HG02981 (cell line): ENCODE data around the gene NCKAP1.
"Not testable (repeated sequence)": the region's sequence is repeated elsewhere in the genome, so short reads cannot be mapped to it uniquely, and the experiment has no call there.

ENCODE experiments used
- ATAC-seq: cut with Tn5 transposase; IDR thresholded peaks from one replicate; pipeline ENCODE4 v1.9.1; 2021; ENCODE audit warnings: mild to moderate bottlenecking, moderate library complexity; ENCODE audit not compliant: unreplicated experiment

NCKAP1 gene

DNA sequence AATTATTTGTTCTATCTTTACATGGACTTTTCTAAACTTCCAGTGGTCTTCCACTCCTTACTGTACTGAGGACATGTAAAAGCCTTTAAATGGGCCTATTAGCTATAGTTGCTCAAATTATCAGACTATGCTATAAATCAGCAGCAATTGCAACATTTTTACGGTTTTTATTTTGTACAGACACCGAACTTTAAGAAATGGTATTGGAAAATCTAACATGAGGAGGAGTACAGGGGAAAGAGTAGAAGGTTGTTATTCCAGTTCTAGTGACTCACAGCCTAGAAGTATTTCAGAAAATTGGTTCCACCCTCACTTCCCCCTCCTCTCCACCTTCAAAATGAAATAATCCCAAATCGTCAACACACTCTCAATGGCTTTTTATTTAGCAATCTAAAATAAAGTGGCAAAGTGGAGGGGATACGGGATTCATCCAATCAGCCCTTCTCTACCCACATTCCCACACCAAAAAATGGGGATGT is 1.1 kb downstream of the NCKAP1 start:
- ATAC-seq = no peak

DNA sequence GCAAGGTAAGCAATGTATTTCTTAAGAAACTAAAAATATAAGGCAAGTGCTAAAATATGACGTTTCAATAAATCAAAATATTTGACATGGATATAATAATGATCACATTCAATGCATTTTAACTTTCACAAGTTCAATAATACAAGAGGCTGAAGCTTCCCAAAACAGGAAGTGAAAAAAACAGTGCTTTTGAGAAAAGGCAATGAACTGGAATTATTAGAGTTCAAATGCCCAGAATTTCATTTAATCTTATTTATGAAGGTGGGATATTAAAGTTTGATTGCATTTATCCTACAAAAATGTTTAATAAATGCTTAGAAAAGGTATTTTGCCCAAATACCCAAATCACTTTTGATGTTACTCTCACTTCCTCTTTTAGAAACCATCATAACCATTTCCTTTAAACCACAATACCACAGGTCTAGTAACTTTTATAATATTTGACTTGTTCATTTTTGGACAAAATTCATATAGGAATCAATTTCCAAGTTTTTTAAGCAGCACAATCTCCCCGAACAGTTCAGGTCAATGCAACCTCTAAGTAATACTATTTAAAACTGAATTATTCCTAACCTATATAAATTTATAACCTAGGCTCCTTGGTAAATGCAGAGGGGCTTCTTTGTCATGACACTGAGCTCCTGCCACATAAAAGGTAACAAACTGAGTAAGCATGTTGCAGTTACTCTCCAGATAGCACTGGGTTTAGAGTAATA is 2.1 kb downstream of the NCKAP1 start:
- ATAC-seq = peak; percentile 51

DNA sequence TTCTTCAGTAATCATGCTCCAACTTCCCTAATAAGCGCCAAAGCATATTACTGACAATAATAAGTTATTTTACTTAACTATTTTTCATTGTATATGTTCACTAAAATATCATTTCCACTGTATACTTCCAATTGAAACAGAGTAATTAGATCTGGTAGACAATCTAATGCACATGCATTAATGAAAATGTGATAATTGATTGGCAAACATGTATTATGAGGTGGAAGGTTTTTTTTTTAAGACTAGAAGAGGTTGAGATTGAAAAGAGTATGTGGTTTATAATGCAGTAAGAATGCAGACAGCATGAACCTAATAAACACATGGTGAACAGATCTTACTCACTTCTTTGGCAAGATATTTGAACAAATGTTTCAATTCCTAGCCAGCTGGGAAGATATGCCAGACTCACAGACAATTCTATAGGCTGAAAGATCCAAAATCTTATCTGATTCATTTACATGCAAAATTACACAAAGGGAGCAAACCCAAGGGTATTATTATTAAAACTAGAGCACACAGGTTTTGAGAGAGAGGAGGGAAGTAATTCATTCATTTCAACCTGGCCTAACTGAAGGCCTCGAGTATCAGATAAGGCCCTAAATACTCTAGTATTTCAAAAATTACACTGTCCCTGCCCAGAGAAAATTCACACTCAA is 2.8 kb downstream of the NCKAP1 start:
- ATAC-seq = no peak

DNA sequence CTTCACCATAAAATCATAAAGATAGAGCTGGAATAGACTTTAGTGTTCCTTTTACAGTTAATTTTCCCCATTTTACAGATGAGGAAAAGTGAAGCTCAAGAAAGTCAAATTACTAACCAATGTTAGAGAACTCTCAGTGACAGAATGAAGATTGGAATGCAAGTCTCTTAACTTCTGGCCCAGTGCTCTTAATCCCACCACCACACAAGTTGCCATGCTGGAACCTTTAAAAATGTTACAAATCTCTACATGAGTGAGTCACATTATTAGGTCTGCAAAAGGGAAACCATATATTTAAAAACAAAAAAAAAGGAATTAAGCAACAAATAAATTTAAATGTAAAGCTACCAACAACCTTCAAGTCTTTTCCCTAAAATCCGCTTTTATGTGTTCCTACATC is 3.5 kb downstream of the NCKAP1 start:
- no peak for ATAC-seq

DNA sequence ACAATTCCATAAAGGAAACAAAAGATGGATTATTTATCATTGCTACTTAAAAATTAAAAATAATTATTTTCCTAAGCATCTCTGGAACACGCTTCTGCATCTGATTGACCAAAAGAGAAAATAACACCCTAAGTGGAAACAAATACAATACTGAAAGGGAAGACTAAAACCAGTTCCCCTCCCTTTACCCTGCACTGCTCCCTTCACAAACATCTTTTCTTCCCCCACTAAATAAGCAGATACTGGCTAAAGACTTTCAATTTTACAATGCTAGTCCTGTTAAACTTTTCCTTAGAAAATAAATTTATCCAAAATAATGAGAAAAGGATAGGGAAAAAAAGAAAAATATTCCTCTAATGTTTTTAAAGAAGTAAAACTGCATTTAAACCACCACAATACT is 4.3 kb downstream of the NCKAP1 start:
- ATAC-seq = no peak

DNA sequence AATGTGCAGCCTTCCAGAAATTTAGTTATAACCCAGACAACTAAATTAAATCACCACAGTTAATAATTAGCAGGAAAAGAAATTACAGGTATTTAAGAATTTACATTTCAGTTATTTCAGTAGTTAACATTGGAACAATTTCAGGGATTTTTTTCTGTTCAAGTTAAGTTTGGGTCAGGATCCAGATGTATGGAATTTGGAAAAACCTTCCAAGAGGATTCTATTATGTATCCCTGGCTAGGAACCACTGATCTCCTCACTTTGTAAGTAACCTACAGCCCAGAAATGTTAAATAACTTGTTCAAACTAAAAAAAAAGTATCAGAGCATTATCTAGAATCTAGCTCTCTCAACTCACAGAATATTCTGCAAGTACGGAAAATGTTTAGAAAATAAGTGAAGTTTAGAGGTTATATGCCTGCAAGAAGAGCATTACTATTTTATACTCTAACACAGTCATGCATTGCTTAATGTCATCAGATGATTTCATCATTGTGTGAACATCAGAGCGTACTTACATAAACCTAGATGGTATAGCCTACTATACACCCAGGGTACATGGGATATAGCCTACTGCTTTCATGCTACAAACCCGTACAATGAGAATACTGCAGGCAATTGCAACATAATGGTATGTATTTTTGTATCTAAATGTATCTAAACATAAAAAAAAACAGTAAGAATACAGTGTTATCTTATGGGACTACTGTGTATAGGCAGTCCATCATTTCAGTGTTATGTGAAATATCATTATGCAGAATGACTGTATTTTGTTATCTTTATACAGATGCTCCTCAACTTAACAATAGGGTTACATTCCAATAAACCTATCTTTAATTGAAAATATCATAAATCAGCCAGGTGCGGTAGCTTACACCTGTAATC is 6.1 kb downstream of the NCKAP1 start:
- ATAC-seq = no peak

DNA sequence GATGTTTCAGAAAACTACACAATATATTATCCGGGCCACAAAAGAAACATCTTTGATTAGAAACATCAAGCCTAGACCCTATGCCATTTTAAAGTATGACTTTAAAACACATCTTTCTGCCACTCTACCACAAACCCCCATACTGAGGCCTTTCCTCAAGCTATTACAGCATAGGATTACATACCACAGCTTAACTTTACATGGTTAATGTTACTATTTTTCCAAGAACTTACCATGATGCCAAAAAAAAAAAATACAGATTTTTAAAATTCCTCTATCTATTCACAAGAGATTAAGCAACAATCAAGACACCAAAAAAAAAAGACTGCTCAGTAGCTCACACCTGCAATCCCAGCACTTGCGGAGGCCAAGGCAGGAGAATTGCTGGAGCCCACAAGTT is 9.0 kb downstream of the NCKAP1 start:
- ATAC-seq = no peak

DNA sequence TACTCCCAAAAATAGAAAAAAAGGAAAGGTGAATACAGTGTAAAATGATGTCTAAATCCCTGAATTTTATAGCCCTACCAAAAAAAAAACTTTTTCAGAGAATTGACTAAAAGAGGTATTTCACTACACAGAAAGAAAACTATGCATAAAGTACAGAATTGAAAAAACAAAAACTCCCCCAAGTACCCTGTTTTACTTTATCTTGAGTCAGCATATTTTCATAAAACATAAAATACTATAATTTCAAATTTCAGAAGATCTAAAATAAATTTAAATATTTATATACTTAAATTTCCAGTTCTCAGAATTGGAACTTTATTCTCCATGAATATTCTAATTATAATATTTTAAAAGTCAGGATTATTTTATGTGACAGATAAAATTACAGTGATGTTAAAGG is 10.1 kb downstream of the NCKAP1 start:
- no peak for ATAC-seq

DNA sequence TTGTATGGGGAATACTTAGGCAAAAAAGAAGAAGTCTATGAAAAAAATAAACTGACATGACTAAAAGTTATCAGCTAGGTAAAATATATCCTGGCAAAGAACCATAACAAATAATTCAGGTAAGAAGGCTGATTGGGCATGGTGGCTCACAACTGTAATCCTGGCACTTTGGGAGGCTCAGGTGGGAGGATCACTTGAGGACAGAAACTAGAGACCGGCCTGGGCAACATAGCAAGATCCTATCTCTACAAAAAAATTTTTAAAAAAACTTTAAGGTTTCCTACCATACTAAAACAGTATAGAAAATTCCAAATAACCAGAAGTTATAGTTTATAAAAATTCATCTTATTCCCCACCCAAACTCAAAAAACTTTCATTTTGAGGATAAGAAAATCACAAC is 10.8 kb downstream of the NCKAP1 start:
- no peak for ATAC-seq

DNA sequence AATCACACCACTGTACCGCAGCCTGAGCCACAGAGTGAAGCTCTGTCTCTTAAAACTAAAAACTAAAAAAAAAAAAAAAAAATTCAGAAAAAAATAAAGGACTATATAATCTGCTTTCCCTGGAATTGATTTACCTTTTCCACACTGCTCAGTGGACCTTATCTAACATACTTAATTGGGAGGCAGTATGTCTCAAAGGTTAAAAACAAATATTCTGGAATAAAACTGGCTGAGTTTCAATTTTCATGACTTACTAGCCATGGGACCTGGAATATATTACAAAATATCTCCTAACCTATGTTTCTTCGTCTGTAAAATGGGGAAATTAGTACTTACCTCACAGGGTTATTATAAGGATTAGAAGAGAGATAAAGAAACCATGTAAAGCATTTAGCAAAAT is 11.8 kb downstream of the NCKAP1 start:
- no peak for ATAC-seq

DNA sequence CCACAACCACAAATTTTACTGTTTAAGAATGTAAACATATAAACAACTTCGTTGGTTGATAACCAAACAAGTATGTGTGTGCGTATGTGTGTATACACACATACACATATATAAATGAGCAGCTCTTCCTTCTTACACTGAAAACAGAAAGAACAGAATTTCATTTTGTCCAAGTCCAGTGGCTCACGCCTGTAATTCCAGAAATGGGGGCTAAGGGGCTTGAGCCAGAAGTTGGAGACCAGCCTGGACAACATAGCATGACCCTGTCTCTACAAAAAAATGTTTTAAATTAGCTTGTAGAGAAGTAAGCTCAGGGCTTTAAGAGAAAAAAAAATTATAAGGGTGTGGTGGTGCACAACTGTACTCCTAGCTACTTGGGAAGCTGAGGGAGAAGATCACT is 12.3 kb downstream of the NCKAP1 start:
- ATAC-seq = no peak

DNA sequence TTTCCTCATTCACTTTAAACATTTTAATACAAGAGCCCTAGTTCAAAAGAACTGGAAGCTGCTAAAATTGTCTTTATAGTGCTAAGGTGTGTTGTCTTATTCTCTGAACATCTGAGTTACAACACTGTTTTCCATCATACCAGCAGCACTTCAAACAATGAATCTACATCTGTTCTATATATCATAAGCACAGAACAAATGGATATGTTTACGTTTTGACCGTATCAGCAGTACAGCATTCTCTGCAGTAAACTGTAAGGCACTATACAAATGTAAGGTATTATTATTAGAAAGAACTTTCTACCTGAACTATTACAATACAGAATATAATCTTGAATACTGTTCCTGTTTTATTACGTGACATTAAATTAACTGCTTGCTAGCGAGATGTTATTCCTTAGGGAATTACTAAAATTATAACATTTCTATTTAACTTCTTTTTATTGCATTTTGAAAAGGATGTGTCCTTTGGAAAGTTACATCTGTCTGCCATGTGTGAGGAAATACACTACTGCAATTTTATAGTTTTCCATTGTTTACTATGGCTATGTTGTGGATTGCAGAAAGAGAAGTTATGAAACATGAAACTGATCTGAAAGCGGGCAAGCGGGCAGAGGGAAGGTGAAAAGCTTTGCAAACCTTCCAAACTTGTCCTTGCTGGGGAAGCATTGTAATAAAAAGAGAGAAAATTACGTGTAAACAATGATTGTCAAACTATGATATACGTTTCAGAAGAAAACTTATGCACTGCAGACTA is 13.7 kb downstream of the NCKAP1 start:
- no peak for ATAC-seq

DNA sequence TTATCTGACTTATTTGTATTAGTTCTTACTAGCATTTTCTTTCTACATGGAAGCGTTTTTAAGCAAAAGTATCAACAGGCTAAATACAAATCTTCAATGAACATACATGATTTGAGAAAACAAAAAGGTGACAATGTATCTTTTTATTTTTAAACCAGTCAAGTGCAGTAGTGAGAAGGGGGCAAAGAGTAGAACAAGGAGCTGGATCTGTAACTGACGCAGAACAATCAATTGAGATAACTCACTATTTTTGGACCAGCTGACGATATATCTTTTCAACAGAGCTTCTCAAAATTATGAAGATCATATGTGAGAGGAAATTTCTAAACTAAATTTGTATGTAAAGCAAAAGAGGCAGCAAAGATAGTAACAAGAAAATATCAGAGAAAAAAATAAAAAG is 15.5 kb downstream of the NCKAP1 start:
- no peak for ATAC-seq

DNA sequence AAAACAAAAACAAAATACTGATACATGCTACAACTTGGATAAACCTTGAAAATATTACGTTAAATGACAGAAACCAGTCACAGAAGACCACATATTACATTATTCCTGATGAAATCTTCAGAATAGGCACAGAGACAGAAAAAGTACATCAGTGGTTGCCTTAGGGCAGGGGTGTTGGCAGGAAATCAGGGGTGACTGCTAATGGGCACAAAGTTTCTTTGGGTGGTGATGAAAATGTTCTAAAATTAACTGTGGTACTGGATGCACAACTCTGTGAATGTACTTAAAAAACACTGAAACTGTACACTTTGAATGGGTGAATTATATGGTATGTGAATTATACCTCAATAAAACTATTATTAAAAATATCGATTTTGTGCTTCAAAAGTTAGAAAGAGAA is 16.6 kb downstream of the NCKAP1 start:
- no peak for ATAC-seq

DNA sequence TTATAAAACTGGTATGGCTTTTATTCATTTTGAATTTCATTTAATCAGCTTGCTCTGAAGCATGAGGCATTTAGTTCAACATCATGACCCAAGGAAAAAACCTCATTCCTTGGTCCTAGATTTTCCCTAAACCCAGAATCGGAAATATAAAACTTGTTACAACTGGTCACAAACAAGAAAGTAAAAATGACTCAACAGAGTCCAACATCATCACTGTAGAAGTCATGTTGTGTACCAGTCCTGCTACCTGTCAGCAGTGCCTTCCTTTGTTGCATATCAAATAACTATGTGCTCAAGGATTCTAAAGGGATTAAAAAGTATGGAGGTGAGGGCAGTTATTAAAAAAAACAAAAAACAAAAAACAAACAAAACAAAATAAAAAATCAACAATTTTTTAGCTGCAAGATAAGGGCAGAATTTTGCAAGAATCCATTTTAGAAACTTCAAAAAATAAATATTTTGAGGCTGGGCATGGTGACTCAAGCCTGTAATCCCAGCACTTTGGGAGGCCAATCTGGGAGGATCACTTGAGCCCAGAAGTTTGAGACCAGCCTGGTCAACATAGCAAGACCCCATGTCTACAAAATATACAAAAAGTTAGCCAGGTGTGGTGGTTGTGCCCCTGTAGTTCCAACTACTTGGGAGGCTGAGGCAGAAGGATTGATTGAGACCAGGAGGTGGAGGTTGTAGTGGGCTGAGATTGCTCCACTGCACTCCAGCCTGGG is 18.4 kb downstream of the NCKAP1 start:
- ATAC-seq = no peak

DNA sequence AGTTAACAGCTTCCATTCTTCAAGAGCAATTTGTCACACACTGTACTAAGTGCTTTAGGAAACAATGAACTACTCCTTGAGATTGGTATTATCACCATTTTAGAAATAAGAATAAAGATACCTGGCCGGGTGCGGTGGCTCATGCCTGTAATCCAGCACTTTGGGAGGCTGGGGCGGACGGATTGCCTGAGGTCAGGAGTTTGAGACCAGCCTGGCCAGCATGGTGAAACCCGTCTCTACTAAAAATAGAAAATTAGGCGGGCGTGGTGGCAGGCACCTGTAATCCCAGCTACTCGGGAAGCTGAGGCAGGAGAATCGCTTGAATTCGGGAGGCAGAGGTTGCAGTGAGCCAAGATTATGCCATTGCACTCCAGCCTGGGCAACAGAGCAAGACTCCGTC is 20.4 kb downstream of the NCKAP1 start:
- not testable (repeated sequence) for ATAC-seq

DNA sequence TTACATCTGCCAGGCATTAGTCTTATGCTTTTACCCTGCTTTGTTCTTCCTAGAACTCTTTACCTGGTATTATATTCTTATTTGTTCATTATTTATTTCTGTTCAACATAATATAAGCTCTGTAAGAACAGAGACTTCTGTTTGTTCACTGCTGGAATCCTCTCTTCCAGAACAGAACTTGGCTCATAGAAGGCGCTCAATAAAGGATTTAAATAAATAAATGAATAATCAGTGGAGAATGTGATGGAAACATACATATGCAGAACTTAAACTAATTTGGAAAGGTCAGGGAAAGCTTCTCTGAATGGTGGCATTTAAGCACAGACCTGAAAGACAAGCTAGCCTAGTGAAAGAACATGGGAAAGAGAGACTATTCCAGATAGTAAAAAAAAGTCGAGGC is 24.3 kb downstream of the NCKAP1 start:
- ATAC-seq = no peak

DNA sequence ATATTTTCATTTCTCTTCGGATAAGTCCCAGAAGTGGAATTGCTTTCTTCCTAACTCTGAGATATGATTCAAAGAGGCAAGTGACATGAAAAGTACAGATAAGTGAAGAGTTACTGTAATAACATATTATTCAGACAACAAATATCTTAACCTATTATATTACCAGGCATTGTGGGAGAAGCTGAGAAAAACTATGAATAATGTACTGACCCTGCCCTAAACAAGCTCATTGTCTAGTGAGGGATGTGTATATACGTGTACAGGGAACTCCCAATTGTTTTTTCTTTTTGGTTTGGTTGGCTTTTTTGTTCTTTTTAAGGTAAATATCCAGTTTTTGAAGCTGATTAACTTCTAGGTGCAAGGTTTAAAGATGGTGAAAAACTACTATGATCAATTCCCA is 26.5 kb downstream of the NCKAP1 start:
- ATAC-seq = no peak

DNA sequence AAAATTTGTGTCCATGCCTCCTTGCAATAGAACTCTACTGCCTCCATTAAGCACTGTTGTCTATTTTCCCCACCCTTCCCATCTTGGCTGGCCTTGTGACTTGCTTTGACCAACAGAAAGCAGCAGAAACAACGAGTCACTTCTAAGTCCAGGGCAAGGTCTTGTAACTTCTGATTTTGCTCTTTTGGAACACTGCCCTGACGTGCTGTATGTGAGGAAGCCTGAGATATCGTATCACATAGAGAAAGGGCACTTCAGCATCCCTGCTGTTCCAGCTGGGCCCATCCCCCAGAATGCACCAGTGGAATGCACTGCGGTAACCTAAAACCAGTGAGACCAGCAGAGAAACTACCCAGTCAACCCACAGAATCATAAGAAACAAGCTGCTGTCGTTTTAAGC is 28.1 kb downstream of the NCKAP1 start:
- no peak for ATAC-seq

DNA sequence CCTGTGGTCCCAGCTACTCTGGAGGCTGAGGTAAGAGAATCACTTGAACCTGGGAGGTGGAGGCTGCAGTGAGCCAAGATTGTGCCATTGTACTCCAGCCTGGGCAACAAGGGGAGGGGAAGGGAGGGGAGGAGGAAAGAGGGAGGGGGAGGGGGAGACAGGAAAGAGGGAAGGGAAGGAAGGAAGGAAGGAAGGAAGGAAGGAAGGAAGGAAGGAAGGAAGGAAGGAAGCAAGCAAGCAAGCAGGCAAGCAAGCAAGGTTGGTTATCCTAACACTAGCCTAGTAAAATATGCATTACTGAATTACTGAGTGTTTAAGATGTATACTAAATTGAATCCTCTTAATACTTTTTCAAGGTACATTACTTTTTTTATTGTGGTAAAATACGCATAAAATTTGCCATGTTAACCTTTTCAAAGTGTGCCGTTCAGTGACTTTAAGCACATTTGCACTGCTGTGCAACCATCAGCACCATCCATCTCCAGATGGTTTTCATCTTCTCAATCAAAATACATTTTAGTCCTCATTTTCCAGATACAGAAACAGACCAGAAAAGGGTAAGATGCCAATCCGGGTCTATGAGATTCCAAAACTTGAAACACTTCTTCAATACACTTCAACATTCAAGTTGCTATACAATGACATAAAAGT is 28.9 kb downstream of the NCKAP1 start:
- no peak for ATAC-seq
